Ammon's horn (tissue), 1 donor: ENCODE results near the gene ROR2.
"Not testable (repeated sequence)": the region's sequence is repeated elsewhere in the genome, so short reads cannot be mapped to it uniquely, and the experiment has no call there.

Experiments used
- DNase-seq: peaks from one replicate; pipeline ENCODE4 v3.0.0-alpha.2; 2016; ENCODE audit warnings: low spot score

Gene ROR2

GRCh38 chr9:91949946-91950664, at the start of gene ROR2:
Gene ROR2, minus strand, starts transcription at chr9:91950228.
- DNase-seq: no peak

- no peak for DNase-seq
Observed at GRCh38 chr9:91995000-91995655, 45.1 kb upstream of the ROR2 start.

- no peak for DNase-seq
Observed at GRCh38 chr9:91994422-91994821, 44.4 kb upstream of the ROR2 start.

GRCh38 chr9:91992461-91993041, 42.5 kb upstream of the ROR2 start:
- no peak for DNase-seq

DNA sequence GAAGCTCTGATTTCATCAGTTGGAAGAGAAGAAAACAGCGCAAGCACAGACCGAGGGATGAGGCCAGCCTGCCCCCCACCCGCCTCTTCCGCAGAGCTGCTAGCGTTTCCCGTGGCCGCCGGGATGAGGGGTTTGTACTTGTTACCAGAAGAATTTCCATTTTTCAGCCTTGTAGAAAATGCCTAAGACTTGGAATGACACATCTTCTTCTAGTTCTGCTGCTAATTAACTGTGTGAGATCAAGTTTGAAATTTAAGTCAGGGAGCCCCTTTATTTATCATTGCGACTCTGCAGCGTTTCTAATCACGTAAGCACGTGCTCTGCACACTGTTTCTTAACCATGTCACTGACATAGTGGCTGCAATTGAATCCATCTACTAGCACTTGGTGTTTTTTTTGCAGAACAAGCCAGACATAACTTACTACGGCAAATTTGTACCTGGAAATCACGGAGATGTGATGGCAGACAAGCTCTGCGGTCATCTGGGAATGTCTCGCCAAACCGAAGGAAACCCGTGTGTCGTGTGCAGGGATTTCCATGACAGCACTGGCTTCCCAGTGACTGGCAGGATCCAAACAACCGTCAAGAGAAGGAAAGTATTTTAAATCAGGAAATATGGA, 41.8 kb upstream of the ROR2 start:
- no peak for DNase-seq

- no peak for DNase-seq
Observed at GRCh38 chr9:91986248-91986647, 36.2 kb upstream of the ROR2 start.

GRCh38 chr9:91985692-91986091, 35.7 kb upstream of the ROR2 start:
- DNase-seq: no peak

- DNase-seq: no peak
Observed at GRCh38 chr9:91978740-91979414, 28.8 kb upstream of the ROR2 start.

GRCh38 chr9:91975254-91975653, 25.2 kb upstream of the ROR2 start:
- DNase-seq: not testable (repeated sequence)

DNA sequence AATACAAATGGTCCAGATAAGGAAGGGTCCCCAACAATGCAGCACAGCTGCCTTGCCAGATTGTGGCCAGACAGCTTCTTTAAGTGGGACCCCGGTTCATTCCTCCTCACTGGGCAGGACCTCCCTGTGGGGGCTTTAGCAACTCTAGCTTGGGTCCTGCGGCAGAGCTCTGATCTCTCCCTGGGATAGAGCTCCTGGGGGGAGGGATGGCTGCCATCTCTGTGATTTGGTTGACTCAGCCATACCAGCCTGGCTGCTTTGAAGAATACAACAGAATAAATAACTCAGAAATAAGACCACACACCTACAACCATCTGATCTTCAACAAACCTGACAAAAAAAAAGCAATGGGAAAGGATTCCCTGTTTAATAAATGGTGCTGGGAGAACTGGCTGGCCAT, 22.7 kb upstream of the ROR2 start:
- DNase-seq: no peak

DNA sequence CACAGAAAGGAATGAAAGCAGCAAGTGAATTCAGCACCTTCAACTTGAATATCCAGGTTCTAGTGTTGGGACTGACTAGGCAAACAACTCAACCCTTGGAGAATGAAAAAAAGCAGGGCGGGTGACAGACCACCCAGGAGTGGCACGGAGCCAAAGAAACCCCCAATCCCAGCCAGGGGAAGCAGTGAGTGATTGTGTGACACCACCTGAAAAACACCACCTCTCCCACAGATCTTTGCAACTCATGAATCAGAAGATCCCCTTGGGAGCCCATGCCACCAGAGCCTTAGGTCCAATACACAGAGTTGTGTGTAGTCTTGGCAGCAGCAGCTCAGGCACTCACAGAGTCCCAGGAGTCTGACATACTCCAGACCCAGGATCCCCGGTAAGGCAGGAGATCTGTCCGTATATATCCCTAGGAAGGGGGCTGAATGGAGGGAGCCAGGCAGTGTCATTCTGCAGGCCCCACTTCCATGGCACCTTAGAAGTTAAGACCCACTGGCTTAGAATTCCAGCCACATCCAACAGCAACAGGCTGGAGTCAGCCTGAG, 22.1 kb upstream of the ROR2 start:
- no peak for DNase-seq

GRCh38 chr9:91967259-91967658, 17.2 kb upstream of the ROR2 start:
- DNase-seq: no peak

- DNase-seq: no peak
Observed at GRCh38 chr9:91966503-91966902, 16.5 kb upstream of the ROR2 start.

DNA sequence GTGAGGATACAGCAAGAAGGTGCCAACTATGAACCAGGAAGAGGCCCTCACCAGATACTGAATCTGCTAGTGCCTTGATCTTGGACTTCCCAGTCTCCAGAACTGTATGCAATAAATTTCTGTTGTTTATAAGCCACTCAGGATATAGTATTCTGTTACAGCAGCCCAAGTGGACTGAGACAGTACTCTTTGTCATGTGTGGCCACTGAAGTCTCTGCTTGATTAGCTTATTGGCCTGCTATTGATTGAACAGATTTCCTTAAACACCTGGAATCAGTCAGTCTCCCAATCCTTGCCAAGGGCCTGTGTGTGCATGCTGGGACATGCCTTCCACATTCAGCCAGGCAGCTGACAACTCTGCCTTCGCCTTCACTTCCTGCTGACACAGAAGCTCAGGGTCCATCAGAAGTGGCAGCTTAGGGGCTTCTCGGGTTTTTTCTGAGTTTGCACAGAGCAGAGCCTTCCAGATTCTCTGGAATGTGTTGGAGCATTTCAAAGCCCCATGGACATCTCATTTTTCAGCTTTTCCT, 13.7 kb upstream of the ROR2 start:
- no peak for DNase-seq

- DNase-seq: no peak
Observed at GRCh38 chr9:91960367-91960766, 10.3 kb upstream of the ROR2 start.

DNA sequence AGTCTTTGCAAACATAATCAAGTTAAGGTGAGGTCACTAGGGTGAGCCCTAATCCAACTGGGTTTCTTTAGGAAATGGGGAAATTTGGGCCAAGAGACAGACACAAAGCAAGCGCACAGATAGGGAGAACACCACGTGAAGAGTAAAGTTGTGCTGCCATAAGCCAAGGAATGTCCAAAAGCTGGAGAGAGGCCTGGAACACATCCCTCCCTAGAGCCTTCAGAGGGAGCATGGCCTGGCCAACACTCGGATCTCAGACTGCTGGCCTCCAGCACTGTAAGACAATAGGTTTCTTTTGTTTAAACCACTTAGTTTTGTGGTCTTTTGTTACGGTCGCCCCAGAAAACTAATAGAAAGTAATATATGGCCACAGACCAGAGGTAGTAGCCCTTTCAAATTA, 8.1 kb upstream of the ROR2 start:
- DNase-seq: no peak

GRCh38 chr9:91954841-91955471, 4.9 kb upstream of the ROR2 start:
- DNase-seq: peak; percentile 43

DNA sequence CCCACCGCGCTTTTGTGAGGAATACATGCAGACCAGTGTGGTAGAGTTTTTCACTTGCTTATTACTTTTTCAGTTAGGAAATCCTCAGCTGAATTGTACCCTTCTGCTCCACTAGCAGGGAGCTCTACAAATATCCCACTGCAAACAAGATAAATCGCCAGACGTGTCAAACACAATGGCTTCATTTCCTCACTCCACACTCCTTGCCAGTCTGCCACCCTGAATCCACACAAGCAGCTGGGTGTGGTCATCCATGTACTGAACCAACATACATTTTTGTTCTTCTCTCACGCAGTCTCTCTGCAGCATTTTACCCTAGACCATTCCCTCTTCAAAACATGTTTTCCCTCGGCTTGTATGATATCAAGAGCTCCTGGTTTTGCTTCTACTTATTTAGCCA, 3.7 kb upstream of the ROR2 start:
- DNase-seq: no peak

DNA sequence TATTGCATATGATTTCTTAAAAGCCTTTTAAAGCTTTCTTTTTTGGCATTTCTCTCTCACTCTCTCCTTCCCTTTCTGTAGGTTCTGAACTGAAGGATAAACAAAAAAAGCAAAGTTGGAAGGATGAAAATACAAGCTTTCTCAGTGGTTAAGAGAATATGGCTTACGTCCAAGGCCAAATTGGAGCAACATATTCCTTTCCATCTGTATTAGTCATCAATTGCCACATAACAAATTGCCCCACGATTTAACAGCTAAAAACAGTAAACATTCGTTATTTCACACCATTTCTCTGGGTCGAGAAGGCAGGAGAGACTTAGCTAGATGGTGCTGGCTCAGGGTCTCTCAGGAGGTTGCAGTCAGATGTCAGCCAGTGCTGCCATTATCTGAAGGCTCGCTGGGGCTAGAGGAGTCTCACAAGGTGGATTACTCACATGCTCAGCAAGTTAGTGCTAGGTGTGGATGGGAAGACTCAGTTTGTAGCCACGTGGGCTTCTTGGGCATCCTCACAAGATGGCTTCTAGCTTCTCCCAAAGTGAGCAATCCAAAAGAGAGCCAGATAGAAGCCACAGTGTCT, 2.0 kb upstream of the ROR2 start:
- DNase-seq: no peak

DNA sequence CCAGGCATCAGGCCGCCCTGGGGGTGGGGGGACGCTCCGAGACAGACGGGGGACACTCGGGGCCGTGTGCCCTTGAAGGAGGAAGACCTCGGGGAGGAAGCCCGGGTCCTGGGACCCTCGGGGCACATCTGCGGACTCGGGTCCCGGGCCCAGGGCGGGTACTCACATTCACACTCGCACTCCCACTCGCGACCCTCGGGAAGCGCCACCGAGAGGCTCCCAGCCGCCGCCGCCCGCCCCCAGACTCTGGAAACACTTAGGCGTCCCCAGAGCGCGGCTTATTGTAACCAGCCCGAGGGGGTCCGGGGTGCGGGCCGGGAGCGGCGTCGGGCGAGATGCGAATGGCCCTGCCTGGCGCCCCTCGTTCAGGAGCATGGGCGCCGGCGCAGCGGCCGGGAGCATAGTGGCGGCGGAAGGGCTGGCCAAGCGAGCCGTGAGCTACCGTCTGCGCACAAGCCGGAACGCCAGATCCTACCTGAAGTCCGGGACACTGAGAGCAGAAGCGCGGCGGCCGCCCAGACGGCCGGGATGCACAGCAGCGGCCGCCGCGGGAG, 559 bp downstream of the ROR2 start:
- no peak for DNase-seq
